GM18499 (cell line): ENCODE measurements around the gene FGF19.

Experiments
- ATAC-seq: cut with Tn5 transposase; IDR thresholded peaks from one replicate; pipeline ENCODE4 v1.9.1; 2021; ENCODE audit warnings: moderate number of reproducible peaks; ENCODE audit not compliant: insufficient read depth, unreplicated experiment

FGF19 gene

GRCh38 chr11:69718912-69719311 is 15.1 kb upstream of the FGF19 start:
- ATAC-seq = no peak

DNA sequence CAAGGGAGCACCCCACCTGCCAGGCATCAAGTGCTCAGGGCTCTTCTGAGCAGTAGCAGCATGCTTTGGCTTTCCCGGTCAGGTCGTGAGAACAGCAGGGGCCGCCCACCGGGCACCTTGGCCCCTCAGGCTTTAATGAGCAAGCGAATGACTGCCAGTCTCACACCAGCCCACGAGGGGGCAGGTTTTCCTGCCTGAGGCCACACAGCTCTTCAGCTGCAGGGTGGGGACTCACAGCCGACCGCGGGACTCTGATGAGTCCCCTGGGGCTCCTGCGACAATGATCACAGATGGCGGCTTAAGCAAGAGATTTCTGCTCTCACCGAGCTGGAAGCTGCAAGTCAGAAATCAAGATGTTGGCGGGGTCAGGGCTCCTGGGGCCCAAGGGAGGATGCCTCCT is 14.3 kb upstream of the FGF19 start:
- no peak for ATAC-seq

GRCh38 chr11:69716891-69717747 is 13.3 kb upstream of the FGF19 start:
- ATAC-seq = no peak

GRCh38 chr11:69716099-69716498 is 12.3 kb upstream of the FGF19 start:
- no peak for ATAC-seq

- no peak for ATAC-seq
Observed at GRCh38 chr11:69715446-69715845, 11.6 kb upstream of the FGF19 start.

DNA sequence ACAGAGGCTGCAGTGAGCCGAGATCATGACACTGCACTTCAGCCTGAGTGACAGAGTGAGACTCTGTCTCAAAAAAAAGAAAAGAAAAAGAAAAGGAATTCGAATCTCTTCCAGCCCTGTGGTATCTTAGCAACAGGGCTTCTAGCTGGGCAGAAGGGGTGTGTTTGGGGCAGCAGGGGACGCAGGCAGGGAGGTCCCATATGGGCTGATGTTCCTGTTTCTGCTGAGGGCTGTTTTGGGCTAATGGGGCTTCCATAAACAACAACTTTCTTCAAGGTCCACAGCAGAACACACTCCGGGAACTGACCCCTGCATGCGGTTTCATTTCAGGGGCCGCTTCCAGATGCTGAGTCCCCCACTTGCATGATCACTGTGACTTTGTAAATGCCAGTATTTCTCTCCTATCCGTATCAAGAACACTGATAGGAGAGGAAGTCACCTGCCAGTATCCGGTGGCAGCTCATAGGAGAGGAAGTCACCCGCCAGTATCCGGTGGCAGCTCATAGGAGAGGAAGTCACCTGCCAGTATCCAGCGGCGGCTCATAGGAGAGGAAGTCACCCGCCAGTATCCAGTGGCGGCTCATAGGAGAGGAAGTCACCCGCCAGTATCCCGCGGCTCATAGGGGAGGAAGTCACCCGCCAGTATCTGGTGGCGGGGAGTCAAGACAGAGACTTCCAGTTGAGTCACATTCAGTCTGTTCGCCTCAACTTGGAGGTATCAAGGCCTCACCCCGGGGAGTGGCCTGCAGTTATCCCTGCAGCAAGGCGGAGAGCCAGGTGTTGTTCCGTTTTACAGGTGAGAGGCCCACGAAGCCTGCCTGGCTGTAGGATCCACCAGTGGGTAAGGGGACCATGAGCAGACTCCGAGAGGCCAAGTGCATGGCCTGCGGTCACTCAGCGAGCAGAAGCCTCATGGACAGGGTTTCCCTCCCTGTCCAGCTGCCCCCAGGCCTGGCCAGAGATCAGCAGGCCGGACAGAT is 8.3 kb upstream of the FGF19 start:
- no peak for ATAC-seq

- no peak for ATAC-seq
Observed at GRCh38 chr11:69708736-69709401, 5.0 kb upstream of the FGF19 start.

DNA sequence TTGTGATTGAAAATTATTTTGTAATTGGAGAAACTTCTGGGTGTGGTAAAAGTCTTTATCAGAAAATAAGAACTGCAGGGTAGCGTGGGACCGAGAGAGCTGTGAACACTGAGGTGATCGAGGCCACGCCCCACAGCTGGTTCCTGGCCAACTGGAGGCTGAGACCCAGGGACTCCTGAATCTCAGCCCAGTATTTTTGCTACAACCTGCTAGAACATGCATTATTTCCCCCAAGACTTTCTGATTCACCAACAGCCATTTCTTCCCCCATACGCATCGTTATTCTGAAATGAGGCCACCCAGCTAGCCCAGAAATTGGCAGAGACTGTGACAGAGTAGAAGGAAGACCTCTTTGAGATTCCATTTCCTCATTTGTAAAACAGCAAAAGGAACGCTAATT is 3.4 kb upstream of the FGF19 start:
- no peak for ATAC-seq

DNA sequence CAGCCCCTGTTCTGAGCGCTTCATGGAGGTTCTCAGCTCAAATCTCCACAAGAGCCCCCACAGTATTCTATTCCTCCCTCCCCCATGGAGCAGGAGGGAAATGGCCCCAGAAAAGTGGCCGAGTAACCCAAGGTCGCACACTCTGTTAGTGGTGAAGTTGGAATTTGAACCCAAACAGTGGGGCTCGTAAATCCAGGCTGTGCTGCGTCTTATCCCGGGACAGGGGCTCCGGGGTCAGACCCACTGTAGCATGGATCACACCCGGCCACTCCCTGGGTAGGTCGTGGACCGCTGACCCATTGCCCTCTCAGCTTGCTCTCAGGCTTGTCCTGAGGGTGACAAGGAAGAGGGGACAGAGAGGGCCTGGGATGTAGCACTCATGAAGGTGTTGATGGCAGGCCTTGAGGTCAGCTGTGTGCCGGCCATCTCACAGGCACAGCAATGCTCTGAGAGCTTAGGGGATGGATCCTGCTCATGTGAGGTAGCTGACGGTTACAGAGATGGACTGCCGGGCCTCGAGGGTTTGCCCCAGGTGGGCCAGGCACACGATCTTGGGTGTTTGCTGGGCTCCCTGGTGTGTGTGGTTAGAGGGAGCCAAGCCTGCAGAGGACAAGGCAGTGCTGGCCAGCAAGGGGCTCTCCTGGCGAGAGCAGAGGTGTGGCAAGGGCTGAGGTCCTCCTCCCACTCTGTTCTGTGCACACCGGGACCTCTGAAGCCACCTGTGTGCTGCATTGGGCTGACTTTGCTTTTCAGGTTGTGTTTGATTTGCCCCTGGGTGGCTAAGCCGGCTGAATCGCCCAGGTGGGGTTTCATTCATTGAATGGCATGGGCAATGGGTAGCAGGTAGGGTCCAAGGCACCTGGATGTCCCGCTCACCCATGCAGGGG is 2.3 kb upstream of the FGF19 start:
- no peak for ATAC-seq

DNA sequence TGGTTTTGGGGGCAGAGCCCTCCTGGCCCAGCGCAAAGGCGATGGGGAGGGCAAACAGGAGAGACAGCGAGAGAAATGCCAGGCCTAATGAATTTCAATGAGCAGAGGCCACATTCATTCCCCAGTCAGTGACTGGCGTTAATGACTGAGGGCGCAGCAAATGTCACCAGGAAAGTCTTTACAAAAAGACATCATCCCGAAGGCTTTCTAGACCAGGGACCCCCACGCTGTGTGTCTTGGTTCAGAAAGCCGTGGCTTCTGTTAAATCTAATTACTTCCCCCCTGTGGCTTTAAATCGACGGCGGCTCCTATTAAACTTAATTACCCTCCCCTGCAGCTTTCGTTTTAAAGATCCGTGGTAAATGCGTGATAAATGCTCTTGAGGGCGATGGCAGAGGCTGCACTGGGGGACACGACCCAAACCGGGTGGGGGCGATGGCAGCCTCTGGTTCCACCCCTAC is 1.6 kb upstream of the FGF19 start:
- no peak for ATAC-seq

- no peak for ATAC-seq
Observed at GRCh38 chr11:69704508-69705253, 859 bp upstream of the FGF19 start.

DNA sequence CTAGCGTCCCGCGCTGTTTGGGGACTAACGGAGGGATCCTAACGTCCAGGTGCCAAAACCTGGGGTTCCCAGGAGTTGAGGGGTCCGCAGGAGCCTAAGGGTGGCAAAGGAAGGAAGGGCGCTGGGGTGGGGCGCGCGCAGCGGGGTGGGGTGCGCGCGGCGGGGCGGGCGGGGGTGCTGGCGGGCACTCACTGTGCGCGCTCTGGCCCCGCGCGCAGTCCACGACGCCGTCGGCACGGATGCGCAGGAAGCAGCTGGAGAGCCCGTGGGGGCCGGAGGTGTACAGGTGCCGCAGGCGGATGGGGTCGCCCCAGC is 412 bp downstream of the FGF19 start:
- no peak for ATAC-seq

- no peak for ATAC-seq
Observed at GRCh38 chr11:69702769-69703452, 911 bp downstream of the FGF19 start.

DNA sequence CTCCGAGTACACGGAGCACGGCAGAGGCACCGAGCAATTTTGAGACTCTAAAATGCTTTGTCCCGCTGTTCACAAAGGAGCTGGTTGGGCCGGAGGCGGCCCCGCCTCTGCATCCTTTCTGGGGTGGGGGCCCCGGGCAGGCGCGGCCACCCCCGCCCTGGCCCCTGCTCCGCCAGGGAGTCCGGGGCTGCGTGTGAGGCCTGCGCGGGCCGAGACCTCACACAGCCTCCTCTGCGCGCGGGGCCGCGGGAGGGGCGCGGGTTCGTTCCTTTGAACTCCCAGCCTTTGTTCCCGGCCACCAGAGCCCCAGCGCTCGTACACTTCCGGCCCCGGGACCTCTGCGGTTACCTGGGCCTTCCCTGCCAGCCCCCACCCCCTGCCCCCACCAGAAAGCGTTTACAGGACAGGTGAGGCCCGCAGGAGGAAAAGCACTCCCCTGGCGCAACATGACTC is 1.6 kb downstream of the FGF19 start:
- ATAC-seq = no peak

GRCh38 chr11:69700278-69701140 is 3.3 kb downstream of the FGF19 start:
- ATAC-seq = no peak

GRCh38 chr11:69699213-69699612 is 4.6 kb downstream of the FGF19 start:
- ATAC-seq = no peak

DNA sequence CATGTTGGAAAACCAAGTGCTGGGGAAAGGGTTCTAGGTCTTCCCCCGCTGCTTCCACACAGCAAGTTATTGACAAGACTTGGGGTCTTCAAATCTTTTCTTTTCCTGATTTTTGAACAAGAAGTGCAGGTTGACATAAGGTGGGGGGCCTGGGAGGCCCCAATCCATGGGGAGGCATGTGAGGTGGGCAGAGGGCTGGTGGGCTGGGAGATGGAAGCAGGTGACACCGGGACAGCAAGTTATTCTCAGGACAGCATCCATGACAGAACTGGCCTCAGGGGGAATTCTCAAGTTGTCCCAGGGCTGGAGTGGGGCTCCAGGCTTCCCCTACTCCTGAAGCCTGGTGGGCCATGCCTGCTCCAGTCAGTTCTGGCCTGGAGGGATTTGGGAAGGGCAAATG is 5.5 kb downstream of the FGF19 start:
- ATAC-seq = no peak

DNA sequence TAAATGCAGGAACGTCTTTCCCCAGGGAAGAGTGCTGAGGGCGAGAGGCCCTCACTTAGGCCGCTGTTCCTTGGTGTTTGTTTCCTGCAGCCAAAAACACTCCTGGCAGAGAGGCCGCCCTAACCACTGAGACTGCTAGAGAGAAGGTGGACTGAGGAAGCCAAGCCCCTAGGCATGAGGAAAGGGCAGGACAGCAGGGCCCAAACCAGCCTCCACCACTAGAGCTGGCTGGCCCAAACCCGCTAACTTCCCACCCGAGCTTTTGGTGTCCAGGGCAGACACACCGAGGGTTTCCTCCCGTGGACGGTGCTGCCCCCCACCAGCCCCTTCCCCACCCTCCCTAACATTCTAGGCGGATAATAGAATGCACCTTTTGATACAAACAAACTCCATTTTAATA is 6.0 kb downstream of the FGF19 start:
- ATAC-seq = no peak
